NCI-H2081 (cell line): ENCODE data around the gene CHCHD4.

Experiments
- DNase-seq, 2 experiments: peaks; one replicate each; lab custom pipeline; 2025; lab: John Stamatoyannopoulos, UW

Gene CHCHD4

DNA sequence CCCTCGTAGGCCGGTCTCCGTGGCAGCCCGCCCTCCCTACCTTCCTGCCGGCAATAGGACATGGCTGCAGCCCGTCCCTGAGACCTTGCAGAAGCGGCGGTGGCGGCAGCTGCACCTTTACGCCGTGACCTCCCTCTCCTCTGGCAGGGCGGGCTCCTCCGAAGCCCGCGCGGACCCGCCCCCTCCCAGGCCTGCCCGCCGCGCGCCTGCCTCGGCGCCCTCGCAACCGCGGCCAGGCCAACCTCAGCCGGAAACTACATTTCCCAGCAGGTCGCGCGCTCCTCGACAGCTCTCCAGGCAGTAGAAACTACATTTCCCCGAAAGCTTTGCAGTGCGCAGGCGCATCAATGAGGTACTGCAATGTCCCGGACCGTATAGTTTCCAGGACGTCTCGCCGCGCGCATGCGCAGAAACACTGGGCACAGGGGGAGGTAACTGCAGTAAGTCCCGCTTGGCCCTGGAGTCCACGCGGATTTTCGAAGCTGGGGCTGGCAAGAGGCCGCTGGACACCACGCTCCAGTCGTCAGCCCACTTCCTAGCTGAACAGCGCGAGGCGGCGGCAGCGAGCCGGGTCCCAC, at the start of gene CHCHD4, which contains the start of gene TMEM43:
TSS of gene CHCHD4 (minus strand) at position 256 of the 578 bp plus-strand sequence. CDS start at position 62, 194 bp downstream.
TSS of gene TMEM43 (plus strand) at position 438 of the 578 bp plus-strand sequence. CDS start 142 bp downstream, outside the sequence.
- peak; percentile 89 to 96 for DNase-seq

DNA sequence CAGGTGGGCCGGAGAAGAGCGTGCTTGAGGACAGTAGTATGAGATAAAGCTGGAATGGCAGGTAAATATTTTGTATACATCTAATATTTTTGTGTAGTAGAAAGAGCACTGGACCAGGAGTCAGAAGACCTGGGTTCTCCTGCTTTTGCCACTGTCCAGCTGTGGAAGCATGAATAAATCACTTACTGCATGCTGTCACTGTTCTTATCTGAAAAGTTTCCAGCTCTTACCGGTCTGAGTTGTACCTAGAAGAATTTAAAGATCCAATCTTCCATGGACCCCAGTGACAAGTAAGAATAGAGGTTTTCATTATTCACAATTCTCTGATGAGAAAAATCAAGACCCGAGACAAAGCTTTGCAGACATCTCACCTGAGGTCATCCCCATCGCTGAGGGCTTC, 47.8 kb upstream of the CHCHD4 start:
- DNase-seq = no peak

DNA sequence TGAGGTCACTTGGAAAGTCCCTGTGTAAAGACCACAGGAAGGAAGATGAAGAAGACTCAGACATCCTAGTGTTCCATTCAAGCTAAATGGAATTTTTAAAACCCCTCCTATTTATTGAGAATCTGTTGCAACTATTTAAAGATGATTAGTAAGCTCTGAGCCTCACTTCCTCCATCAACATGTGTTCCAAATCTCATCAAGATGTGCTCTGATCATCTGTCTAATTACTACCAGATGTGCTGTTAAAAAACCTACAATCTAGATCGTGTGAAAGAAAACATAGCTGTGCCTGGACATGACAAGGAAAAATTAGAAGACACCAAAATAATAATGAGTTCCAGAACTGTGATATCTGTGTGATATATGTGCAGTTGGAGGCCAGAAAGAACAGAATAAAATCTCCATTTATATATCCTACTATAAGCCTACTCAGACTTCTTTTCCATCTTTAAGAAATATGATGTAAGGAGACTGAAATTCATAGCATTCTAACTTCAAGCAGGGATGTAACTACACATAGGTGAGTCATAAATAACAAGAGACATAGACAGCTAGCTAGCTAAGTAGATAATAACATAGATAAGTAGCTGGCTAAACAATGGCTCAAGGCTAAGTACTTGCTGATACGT, 46.0 kb upstream of the CHCHD4 start:
- no peak for DNase-seq

DNA sequence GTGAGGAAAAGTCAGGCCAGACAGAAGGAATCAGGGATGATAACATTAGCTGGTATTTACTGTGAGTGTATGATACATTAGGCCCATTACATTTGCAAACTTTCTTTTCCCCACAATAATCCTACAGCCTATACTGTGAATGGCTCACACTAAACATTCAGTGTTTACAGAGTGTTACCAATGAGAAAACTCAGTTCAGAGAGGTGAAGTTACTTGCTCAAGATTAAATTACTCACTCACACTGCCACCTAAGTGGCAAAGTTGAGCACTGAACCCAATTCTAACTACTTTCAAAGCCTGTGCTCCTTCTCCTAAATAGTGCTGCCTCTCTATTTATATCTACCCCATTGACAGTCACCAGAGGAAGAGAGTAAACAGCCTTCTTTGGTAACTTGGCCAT, 45.2 kb upstream of the CHCHD4 start:
- DNase-seq = no peak

DNA sequence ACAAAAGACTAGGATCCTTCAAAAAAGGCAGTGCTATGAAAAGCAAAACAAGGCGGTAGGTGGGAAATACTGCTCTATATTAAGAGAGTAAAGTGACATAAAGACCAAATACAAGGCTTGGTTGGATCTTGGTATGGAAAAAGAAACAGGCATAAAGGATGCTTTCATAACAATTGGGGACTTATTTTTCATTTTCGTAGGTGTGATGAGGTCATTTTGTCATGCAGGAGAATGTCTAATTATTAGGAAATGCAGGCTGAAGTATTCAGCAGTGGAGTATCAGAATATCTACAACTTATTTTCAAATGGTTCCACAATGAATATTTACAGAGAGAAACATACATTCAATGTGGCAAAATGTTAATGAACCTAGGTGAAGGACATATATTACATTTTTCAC, 44.8 kb upstream of the CHCHD4 start:
- no peak for DNase-seq

DNA sequence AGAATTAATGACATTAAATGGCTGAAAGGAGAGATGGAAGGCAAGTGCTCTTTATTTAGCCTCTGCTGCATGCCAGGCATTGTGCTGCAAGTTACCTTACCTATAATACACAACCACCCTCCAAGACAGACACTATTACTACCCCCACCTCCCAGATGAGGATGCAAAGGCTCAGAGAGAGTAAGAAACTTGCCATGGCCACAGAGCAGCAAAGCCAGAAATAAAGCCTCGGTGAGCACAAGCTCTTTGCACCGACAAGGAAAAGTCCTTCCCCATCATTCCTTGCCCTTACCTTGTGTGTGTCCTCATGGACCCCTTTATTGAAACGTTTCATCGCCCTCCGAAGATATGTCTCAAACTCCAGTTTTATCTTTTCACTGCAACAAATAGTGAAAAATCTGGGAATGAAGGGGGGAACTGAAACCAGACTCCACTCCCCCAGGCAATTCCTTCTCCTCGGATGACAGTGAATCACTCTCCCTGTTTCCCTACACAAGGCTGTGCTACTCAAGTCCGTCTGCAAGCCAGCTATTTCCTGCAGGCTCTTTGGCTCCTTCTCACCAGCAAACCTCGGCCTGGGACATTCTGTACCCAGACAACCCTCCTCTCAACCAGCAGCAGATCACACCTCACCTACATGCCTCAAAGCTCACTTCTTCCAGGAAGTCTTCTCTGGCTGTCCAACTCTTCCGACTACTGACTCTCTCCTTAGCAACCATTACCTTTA, 42.4 kb upstream of the CHCHD4 start:
- DNase-seq = no peak

DNA sequence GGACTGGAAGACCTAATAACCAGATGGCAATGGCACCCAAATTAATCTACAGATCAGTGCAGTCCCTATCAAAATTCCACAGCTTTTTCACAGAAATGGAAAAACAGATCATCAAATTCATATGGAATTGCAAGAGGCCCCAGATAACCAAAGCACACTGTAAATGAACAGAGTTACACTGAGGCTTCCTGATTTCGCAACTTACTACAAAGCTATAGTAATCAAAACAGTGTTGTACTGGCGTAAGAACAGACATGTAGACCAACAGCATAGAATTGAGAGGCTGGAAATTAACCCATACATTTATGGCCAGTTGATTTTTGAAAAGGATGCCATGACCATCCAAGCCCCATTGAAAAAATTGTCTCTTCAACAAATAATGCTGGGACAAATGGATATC, 37.5 kb upstream of the CHCHD4 start:
- no peak for DNase-seq

DNA sequence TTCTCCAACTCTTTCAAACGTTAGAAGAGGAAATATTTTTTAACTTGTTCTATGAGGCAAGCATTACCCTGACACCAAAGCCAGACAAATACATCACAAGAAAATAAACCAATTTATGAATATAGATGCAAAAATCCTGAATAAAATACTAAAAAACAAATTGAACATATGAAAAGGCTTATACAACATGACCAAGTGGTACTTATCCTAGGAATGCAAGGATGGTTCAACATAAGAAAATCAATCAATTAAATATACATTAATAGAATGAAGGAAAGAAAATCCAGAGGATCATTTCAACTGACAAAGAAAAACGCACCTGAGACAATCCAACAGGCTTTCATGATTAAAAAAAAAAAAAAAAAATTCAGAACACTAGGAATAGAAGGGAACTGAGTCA, 36.6 kb upstream of the CHCHD4 start:
- DNase-seq = no peak

DNA sequence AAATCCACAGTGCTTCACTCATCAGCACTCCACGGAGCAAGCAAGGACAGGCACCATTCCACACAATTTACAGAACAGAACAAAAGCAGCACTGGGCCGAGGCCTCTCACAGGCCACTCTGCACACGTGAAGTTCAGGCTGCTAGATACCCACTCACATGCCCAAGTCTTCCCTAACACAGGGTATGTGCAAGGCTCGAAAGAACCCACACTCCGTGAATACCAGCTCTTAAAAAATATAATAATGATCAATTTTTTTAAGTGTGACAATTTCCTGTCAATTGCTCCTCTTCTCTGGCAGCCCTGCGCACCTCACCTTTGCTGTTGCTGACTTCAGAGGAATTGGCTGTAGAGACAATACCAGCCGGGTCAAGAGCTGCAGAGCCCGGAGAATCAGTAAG, 34.8 kb upstream of the CHCHD4 start:
- no peak for DNase-seq

DNA sequence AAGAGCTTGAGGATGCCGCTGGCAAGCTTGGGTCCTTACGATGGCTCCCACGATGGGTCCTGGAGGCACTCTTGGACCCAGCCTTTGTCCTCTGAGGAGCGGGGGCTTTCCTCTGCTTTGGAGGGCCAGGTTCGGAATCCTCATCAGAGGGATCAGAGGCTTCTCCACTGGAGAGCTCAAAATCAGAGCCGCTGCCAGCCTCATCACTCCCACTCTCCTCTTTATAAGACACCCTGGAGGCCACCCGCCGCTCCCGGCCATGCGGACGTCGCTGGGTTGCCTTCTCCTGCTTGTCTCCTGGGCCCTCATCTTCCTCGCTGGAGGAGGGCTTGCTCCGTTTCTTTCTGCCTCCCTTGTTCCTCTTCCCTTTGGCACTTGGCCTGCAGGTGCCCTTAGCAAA, 33.7 kb upstream of the CHCHD4 start:
- DNase-seq = no peak

DNA sequence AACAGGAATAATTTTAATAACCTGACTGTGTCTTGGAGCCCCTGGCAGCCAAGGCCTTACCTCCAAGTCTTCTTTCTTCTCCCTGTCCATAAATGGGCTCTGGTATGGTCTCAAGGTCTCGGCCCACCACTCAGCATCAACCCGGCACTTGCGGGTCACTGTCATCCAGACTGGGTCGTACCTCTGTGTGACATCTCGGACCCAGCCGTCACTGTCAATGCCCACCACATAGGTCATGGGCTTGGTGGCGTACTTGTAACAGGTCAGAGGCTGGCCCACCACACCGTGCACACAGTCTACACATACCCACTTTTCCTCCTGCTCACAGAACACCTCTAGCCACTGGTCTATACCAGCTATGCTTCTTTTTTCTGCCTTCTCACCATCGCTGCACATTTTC, 33.3 kb upstream of the CHCHD4 start:
- DNase-seq = no peak

DNA sequence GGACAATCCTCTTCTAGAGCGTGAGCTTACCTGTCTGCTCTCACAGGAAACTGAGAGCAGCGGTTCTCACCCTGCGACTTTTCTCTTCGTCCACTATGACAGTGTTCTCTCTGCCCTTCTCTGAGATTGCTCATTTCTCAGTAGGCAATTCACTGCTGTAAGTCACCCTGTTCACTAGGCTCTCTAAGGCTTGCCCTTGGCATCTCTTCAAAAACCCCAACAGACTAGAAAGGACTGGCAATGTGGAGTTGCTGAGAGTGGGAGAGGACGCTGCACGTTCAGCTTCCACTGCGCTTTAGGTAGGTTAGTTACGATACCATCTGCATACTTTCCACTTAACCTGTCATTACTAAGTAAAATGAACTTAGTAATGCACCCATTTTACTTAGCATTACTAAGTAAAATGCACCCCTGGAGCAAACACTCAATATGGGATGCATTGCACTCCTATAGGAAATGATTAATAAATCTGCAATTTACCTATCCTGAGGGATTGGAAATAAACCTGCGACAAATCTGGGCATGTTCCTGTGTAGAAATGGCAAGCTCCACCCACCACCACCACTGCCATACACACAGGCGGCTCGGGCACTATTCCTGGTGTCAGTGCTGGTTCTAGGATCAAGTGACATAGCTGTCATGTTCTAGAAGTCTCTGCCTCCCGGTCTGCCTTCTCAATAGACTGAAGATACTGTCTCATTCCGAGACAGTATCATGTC, 32.3 kb upstream of the CHCHD4 start:
- DNase-seq = no peak

DNA sequence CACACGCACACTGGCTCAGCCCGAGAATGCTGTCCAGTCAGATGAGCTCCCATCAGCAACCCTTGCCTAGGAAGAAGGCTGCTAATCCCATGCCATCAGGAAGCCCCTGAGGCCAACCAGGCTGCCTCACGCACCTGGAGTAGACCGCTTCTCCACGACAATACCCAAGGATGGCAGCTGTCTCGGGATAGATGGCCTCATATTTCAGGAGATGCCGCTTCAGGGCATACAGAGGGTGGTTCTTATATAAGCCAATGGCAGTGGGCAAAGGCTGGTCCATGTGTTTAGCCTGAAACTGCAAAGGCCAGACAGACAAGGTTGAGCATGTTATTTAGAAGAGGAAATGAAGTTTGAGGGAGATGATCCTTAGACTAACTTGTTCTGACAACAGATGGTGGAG, 31.5 kb upstream of the CHCHD4 start:
- DNase-seq = no peak

DNA sequence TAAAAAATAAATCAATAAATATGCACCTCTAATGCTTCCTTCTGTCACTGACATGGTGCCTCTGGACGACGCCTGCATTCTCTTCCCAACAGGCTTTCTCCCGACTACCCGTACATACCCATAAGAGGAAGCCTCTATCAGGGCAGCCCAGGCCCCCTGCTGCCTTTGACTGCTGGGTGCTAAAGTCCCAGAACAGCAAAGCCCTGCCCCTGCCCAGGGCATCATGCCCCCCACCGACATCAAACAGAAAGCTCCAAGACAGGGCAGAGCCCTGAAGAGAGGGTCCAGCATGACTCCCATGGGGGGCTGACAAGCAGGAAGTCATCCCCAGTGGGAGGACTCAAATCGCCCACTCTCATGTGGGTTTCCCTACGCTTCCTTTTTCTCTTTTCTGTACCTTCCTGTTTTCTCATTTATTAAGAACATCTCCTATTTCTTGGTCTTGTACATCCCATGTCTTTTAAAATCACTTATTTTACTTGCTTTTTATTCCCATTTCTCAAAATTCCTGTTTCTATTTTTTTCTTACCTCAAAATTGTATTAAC, 30.3 kb upstream of the CHCHD4 start:
- DNase-seq = no peak

DNA sequence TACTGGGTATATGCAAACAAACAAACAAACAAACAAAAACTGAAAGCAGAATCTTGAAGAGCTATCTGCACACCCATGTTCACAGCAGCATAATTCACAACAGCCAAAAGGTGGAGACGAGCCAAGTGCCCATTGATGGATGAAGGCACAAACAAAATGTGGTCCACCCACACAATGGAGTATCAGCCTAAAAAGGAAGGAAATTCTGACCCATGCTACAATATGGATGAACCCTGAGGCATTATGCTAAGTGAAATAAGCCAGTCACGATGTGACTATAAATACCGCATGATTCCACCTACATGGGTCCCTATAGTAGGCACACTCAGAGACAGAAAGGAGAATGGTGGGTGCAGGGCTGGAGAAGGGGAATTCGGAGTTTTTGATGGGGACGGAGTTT, 29.6 kb upstream of the CHCHD4 start:
- DNase-seq = no peak

DNA sequence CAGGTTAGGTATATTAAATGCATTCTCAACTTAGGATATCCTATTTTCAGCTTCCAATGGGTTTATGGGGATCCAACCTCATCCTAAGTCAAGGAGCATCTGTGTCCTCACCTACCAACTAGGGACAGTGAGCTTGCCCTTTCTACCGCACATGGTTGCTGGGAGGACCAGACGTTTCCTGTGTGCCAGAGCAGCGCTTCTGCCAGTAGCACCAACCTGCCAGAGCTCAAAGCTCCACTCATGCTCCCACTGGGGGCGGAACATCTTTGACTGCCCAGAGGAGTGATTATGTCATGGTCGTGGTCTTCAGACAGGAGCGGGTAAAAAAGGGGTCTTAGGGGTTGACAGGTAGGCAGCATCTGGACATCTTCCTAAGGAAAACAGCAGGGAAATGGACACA, 29.0 kb upstream of the CHCHD4 start:
- DNase-seq = no peak

DNA sequence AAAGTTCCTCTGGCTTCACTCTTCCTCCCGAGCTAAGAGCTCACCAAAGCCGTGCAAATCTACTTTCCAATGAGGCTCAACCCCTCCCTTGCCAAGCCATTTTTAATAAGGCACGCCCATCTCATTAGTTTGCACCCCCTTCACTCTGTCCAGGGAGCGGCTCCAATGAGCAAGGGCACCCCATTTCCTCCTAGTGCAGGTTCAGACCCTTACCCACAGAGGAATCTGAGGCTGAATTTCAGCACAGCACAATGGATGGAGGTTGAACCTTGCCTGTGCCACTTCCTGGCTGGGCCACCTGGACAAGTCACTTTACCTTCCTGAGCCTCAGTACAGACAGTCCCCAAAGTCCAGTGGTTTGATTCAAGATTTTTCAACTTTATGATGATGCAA, 28.3 kb upstream of the CHCHD4 start:
- no peak for DNase-seq

DNA sequence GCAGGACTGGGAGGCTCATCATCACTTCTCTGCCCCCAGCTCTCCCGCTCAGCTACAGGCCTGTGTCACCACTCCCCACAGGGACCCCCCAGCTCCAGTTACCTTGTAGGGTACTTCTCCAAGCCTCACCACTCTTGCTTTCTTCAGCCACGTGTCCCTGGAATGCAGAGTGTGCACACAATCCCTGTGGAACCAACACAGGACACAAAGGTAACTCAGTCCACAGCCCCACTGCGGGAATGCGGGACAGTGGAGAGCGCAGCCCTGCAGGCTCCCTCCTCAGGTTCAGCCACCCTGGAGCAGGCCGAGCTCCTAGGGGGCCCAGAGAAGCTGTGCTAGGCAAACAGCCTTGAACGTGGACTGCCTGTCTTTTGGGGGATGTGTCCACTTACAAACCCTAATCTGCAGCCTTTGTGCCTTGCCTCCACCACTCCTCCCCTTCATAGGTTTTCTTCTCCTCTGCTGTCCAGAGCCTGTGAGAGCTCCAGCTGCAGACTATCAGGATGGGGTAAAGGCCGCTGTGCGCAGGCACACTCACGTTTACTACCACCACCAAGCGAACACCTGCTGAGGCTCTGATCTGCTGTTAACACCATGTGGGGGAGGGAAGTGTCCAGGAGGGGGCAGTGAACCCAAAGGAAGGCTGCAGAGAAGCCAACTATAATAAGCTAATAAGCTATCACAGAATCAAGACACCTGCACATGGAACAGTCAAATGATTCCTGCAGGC, 27.7 kb upstream of the CHCHD4 start:
- no peak for DNase-seq

DNA sequence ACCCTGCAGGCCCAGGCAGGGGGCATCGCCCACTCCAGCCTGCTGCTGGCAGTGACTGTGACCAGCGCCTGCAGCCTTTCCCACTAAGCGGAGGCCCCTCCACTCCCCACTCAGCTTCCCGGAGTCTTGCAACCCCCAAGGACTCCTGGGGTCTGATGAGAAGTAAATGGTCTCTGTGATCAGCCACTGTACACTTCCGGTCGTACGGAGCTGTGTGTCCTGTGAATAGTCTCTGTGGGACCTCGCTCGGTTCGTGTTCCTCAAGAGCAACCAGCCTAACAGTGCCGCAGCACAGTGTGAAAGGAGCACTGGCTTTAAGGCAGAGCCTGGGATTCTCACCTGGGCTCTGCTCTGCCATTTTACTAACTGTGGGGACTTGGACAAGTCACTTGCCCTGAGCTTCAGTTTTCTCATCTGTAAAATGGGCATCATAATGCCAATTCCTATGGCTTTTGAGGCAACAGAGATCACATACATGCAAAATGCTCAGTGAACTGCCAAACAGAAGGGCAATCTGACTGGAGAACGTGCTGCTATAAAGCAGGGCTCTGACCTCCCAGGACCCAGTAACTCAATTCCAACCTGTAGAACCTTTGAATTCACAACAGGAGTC, 26.9 kb upstream of the CHCHD4 start:
- DNase-seq = no peak

DNA sequence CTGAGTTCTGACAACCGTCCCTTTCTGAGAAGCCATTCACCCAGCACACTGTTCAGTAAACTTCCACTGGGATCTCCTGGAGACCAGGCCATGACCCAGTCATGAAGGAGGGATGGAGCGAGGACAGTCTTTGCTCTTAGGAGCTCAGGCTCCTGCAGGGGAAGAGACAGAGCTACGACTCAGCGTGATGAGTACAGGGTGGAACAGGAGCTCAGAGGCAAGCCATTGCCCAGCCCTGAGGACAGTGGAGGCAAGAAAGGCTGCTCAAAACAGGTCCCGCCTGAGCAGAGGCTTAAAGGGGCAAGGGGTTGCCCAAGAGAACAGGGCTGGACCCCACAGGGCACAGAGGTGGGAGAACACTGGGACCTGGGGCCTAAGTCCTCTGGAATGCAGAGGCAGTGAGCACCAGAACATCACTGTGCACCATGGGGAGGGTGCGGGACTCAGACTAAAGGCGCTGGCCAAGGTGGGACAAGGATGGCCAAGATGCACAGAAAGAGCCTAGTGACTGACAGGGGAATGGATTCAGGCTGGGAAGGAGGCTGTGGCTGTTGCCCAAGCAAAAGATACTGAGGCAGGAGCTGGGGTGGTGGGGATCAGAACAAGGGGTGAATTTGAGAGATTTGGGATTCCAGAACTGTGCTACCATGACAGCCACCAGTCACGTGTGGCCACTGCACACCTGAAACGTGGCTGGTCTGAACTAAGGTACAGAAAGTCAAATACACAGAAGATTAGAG, 26.0 kb upstream of the CHCHD4 start:
- no peak for DNase-seq

DNA sequence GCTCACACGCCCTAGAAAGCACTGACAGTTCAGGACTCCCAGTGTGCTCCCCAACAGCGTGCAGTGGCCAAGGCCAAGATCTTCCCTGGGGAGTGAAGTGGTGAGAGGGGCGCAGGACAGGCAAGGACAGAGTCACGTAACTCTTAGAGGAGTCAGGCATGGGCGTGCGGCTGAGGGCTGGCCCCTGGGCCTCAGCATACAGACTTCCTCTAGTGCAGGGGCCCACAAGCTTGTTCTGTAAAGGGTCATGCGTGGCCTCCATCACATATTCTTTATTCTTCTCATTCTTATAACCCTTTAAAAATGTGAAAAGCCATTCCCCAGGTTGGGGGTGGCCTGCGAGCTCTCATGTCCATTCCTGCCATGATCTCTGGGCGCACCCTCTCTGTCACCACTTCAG, 25.4 kb upstream of the CHCHD4 start:
- DNase-seq = no peak
